ENCODE data around the gene PRRX2. TPM values are rescaled to one million over a fixed set of nuclear protein-coding genes. Genes with fewer than 3 reads are reported as not detected.
A peak's percentile ranks its signal among the peaks of the same experiment; 100 is the strongest.

Gene PRRX2
- total and polyA plus RNA-seq, 2 donors (not counting 1 experiment from before 2014, with no cell fraction given), result not detected

DNA sequence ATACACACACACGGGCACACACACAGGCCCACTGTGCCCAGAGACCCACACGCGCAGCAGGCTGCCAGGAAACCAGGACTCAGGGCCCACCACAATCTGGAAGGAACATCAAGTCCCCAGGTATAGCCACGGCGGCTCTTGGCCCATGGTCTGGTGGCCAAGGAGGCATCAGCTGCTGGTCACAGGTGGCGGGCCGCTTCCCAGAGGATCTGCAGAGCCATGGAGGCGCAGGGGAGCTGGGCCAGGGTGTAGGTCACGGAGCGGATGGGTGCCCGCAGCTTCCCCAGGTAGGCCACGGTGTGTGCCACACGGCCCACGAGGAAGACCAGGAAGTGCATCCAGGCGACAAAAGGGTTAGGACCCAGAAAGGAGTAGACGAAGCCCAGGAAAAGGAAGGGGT lies 74.0 kb downstream of the PRRX2 start:
- Histone ChIP-seq H3K4me1 (ENCODE audit: control insufficient read depth in 2 of 2, insufficient read depth in 2 of 2, low read length in 2 of 2) (peaks cover 0 to 16% of the 10 kb centered on the region in 2 donors), H3K9me3 (ENCODE audit: control extremely low read depth in 1 of 3, control insufficient read depth in 2 of 3, insufficient read depth in 1 of 3, low read length in 2 of 3) (no peaks in the 10 kb centered on the region), H3K4me2 (replicated peaks; ENCODE audit: low read depth, low read length, poor library complexity, severe bottlenecking) (no peak overlapping the region), H3K27me3 (replicated peaks in 1 of 4; ENCODE audit: control extremely low read depth in 1 of 4, control insufficient read depth in 3 of 4, insufficient read depth in 4 of 4, low read length in 3 of 4) (peaks cover 0 to 12% (median 0%) of the 10 kb centered on the region in 4 experiments), H3K4me3 (ENCODE audit: control extremely low read depth in 1 of 5, extremely low read depth in 1 of 5, insufficient read depth in 1 of 5, low read depth in 2 of 5, low read length in 4 of 5) (no peak overlapping the region), H3K27ac (ENCODE audit: low read length in 2 of 2) (no peak overlapping the region), H4K20me1 (ENCODE audit: control insufficient read depth, insufficient read depth, low read length, poor library complexity, severe bottlenecking) (no peaks in the 10 kb centered on the region), H3K9ac (ENCODE audit: low read length) (no peak overlapping the region), H3K36me3 (replicated peaks in 1 of 2; ENCODE audit: control extremely low read depth in 1 of 2, control insufficient read depth in 1 of 2, extremely low read depth in 1 of 2, insufficient read depth in 2 of 2, low read length in 1 of 2) (no peaks in the 10 kb centered on the region), H2AFZ (ENCODE audit: insufficient read depth, low read depth, low read length, poor library complexity, severe bottlenecking) (no peak overlapping the region), H3K79me2 (ENCODE audit: control insufficient read depth, insufficient read depth, low read length) (no peaks in the 10 kb centered on the region)
- Mint-ChIP-seq H3K27ac (no peak overlapping the region), H3K27me3 (no peaks in the 10 kb centered on the region), H3K4me3 (peak overlapping the region; percentile 33), H3K9me3 (ENCODE audit: insufficient read depth) (no peaks in the 10 kb centered on the region), H3K4me1 (peaks cover 7% of the 10 kb centered on the region)
- 92% methylated on average over 16 of the region's 16 CpGs for WGBS (ENCODE audit: insufficient coverage)
- POLR2A ChIA-PET, result interaction anchor here (0.6 kb wide), 1 partner anchor 416 kb away, joined by 5 read pairs; no protein-coding TSS in a partner anchor
- intact Hi-C loops (cut with micrococcal nuclease), result loop anchor here (2.0 to 5.0 kb wide), 3 partner anchors 51 to 363 kb away; partner anchors contain the start of gene ASB6
- ATAC-seq (ENCODE audit: low read depth), result no peak
- CTCF ChIA-PET, result interaction anchor here (0.8 to 4.4 kb wide), 4 partner anchors 12 to 52 kb away, joined by 3 to 57 read pairs (median 28); no protein-coding TSS in a partner anchor
- no peak for TF ChIP-seq EZH2 (IDR thresholded peaks at IDR 0.05; ENCODE audit: borderline replicate concordance, insufficient read depth, low read depth, low read length, poor library complexity, severe bottlenecking)
- no peak for DNase-seq

DNA sequence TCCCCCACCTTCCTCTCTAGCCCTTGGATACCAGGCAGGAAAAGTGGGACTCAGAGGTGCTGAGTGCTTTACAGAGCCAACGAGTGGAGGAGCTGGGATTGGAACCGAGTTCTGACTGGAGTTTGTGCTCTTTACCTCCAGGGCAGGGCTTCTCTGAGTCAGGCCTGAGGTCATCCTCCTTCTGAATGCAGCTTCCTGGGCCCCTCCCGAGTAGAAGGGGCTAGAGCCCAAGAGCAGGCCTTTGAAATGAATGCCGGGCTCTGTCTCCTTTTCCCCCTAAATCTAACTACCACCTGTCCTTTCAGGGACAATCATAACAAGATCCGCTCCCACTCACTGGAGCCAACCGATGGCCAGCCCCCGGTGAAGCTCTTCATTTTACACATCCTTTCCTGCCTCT lies 74.7 kb downstream of the PRRX2 start:
- CTCF ChIA-PET, result interaction anchor here (4.4 kb wide), 2 partner anchors 13 to 44 kb away, joined by 36 to 57 read pairs; no protein-coding TSS in a partner anchor
- H3K4me1 Mint-ChIP-seq, result peaks cover 7% of the 10 kb centered on the region
- no peak for ATAC-seq (ENCODE audit: low read depth)
- H3K4me3 ChIP-seq (ENCODE audit: control extremely low read depth in 1 of 5, extremely low read depth in 1 of 5, insufficient read depth in 1 of 5, low read depth in 2 of 5, low read length in 4 of 5), result no peak overlapping the region
- 100% methylated on average over 3 of the region's 7 CpGs for WGBS (ENCODE audit: insufficient coverage)
- H2AFZ ChIP-seq (ENCODE audit: insufficient read depth, low read depth, low read length, poor library complexity, severe bottlenecking), result no peak overlapping the region
- no peaks in the 10 kb centered on the region for H3K9me3 Mint-ChIP-seq (ENCODE audit: insufficient read depth)
- H3K36me3 ChIP-seq (replicated peaks in 1 of 2; ENCODE audit: control extremely low read depth in 1 of 2, control insufficient read depth in 1 of 2, extremely low read depth in 1 of 2, insufficient read depth in 2 of 2, low read length in 1 of 2), result no peaks in the 10 kb centered on the region
- no peaks in the 10 kb centered on the region for H3K27me3 Mint-ChIP-seq
- H3K27me3 ChIP-seq (replicated peaks in 1 of 4; ENCODE audit: control extremely low read depth in 1 of 4, control insufficient read depth in 3 of 4, insufficient read depth in 4 of 4, low read length in 3 of 4), result peaks cover 0 to 12% (median 0%) of the 10 kb centered on the region in 4 experiments
- H3K4me1 ChIP-seq (ENCODE audit: control insufficient read depth in 2 of 2, insufficient read depth in 2 of 2, low read length in 2 of 2), result peaks cover 0 to 16% of the 10 kb centered on the region in 2 donors
- no peak overlapping the region for H3K9ac ChIP-seq (ENCODE audit: low read length)
- POLR2A ChIA-PET, result interaction anchor here (0.6 kb wide), 1 partner anchor 415 kb away, joined by 5 read pairs; no protein-coding TSS in a partner anchor
- no peak for TF ChIP-seq EZH2 (IDR thresholded peaks at IDR 0.05; ENCODE audit: borderline replicate concordance, insufficient read depth, low read depth, low read length, poor library complexity, severe bottlenecking)
- TF ChIP-seq, protein P1, sequence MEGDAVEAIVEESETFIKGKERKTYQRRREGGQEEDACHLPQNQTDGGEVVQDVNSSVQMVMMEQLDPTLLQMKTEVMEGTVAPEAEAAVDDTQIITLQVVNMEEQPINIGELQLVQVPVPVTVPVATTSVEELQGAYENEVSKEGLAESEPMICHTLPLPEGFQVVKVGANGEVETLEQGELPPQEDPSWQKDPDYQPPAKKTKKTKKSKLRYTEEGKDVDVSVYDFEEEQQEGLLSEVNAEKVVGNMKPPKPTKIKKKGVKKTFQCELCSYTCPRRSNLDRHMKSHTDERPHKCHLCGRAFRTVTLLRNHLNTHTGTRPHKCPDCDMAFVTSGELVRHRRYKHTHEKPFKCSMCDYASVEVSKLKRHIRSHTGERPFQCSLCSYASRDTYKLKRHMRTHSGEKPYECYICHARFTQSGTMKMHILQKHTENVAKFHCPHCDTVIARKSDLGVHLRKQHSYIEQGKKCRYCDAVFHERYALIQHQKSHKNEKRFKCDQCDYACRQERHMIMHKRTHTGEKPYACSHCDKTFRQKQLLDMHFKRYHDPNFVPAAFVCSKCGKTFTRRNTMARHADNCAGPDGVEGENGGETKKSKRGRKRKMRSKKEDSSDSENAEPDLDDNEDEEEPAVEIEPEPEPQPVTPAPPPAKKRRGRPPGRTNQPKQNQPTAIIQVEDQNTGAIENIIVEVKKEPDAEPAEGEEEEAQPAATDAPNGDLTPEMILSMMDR (IDR thresholded peaks at IDR 0.05), result no peak
- no peak overlapping the region for H3K4me2 ChIP-seq (replicated peaks; ENCODE audit: low read depth, low read length, poor library complexity, severe bottlenecking)
- H3K4me3 Mint-ChIP-seq, result no peak overlapping the region
- H3K79me2 ChIP-seq (ENCODE audit: control insufficient read depth, insufficient read depth, low read length), result no peaks in the 10 kb centered on the region
- no peaks in the 10 kb centered on the region for H4K20me1 ChIP-seq (ENCODE audit: control insufficient read depth, insufficient read depth, low read length, poor library complexity, severe bottlenecking)
- H3K9me3 ChIP-seq (ENCODE audit: control extremely low read depth in 1 of 3, control insufficient read depth in 2 of 3, insufficient read depth in 1 of 3, low read length in 2 of 3), result no peaks in the 10 kb centered on the region
- H3K27ac ChIP-seq (ENCODE audit: low read length in 2 of 2), result no peak overlapping the region
- intact Hi-C loops (cut with micrococcal nuclease), result no loop called here
- DNase-seq, result no peak
- no peak overlapping the region for H3K27ac Mint-ChIP-seq
